Type B pancreatic cell (in vitro differentiated cells): ENCODE measurements around the gene SWAP70. TPM values are rescaled to one million over a fixed set of nuclear protein-coding genes. Genes with fewer than 3 reads are reported as not detected.

Experiments used
- DNase-seq: peaks from one replicate; pipeline ENCODE4 v3.0.0; 2021; ENCODE audit warnings: mixed read lengths; ENCODE audit not compliant: unreplicated experiment; ENCODE audit errors: extremely low spot score
- H3K27ac Mint-ChIP-seq: 2 replicates; pipeline ENCODE4 v1.8.0; 2021; ENCODE audit warnings: mild to moderate bottlenecking, mixed read lengths
- H3K27me3 Mint-ChIP-seq: 2 replicates; pipeline ENCODE4 v1.8.0; 2021; ENCODE audit warnings: mixed read lengths
- H3K36me3 Mint-ChIP-seq: 2 replicates; pipeline ENCODE4 v1.8.0; 2021; ENCODE audit warnings: mixed read lengths
- H3K4me1 Mint-ChIP-seq: one replicate; pipeline ENCODE4 v1.8.0; 2021; ENCODE audit warnings: mixed read lengths; ENCODE audit not compliant: unreplicated experiment
- H3K4me3 Mint-ChIP-seq: 2 replicates; pipeline ENCODE4 v1.8.0; 2021; ENCODE audit warnings: mild to moderate bottlenecking, mixed read lengths
- H3K9me3 Mint-ChIP-seq: 2 replicates; pipeline ENCODE4 v1.8.0; 2021; ENCODE audit warnings: mixed read lengths
- total RNA-seq: library from RNA; stranded (reverse); gene quantifications from 2 replicates; pipeline ENCODE4 v1.2.1, GENCODE V29; 2021; ENCODE audit warnings: low replicate concordance
- TF ChIP-seq, protein P1 (sequence below): fragments of 200-600 bp; sonication (generic); conservative IDR thresholded peaks from 2 replicates; pipeline ENCODE4 v1.5.0; 2021; ENCODE audit warnings: antibody characterized with exemption, mild to moderate bottlenecking

The SWAP70 gene
- total RNA-seq, 1 donor from 2014 or later, result 18.8 TPM

- Mint-ChIP-seq H3K36me3 (peaks cover 30% of the 10 kb centered on the region), H3K9me3 (peaks cover 8% of the 10 kb centered on the region), H3K27ac (no peak overlapping the region), H3K4me1 (peaks cover 3% of the 10 kb centered on the region), H3K27me3 (no peaks in the 10 kb centered on the region), H3K4me3 (no peak overlapping the region)
- no peak for DNase-seq
- TF ChIP-seq, protein P1, sequence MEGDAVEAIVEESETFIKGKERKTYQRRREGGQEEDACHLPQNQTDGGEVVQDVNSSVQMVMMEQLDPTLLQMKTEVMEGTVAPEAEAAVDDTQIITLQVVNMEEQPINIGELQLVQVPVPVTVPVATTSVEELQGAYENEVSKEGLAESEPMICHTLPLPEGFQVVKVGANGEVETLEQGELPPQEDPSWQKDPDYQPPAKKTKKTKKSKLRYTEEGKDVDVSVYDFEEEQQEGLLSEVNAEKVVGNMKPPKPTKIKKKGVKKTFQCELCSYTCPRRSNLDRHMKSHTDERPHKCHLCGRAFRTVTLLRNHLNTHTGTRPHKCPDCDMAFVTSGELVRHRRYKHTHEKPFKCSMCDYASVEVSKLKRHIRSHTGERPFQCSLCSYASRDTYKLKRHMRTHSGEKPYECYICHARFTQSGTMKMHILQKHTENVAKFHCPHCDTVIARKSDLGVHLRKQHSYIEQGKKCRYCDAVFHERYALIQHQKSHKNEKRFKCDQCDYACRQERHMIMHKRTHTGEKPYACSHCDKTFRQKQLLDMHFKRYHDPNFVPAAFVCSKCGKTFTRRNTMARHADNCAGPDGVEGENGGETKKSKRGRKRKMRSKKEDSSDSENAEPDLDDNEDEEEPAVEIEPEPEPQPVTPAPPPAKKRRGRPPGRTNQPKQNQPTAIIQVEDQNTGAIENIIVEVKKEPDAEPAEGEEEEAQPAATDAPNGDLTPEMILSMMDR, result no peak
These were observed 6.1 kb downstream of the SWAP70 start for GRCh38 chr11:9669954-9670353.

DNA sequence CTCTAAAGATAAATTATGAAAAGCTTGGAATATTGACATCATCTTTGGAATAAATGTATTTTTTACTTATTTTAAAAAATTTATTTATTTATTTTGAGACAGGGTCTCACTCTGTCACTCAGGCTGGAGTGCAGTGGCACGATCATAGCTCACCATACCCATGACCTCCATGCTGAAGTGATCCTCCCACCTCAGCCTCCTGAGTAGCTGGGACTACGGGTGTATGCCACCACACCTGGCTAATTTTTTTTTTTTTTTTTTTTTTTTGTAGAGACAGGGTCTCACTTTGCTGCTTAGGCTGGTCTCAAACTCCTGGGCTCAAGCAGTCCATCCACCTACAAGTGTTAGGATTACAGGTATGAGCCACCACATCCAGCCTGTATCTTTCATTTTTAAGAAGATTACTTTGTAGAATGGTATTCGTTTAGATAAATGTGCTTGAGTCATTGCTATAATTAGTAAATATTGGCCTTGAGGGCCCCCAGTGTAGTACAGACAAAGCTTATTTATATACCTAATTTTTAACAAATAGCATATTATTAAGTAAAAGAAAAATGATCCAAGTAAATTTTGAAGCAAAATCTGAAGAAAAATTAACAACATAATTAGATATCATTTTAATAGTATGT is 8.5 kb downstream of the SWAP70 start:
- Mint-ChIP-seq H3K9me3 (peaks cover 5% of the 10 kb centered on the region), H3K27ac (no peak overlapping the region), H3K4me3 (no peak overlapping the region), H3K27me3 (no peaks in the 10 kb centered on the region), H3K4me1 (peaks cover 8% of the 10 kb centered on the region), H3K36me3 (peaks cover 19% of the 10 kb centered on the region)
- no peak for DNase-seq
- TF ChIP-seq, protein P1, result no peak

GRCh38 chr11:9672918-9673317 is 9.0 kb downstream of the SWAP70 start:
- no peak for DNase-seq
- Mint-ChIP-seq H3K36me3 (peaks cover 18% of the 10 kb centered on the region), H3K9me3 (peaks cover 5% of the 10 kb centered on the region), H3K27me3 (no peaks in the 10 kb centered on the region), H3K27ac (no peak overlapping the region), H3K4me3 (no peak overlapping the region), H3K4me1 (peaks cover 8% of the 10 kb centered on the region)
- TF ChIP-seq, protein P1, result no peak

DNA sequence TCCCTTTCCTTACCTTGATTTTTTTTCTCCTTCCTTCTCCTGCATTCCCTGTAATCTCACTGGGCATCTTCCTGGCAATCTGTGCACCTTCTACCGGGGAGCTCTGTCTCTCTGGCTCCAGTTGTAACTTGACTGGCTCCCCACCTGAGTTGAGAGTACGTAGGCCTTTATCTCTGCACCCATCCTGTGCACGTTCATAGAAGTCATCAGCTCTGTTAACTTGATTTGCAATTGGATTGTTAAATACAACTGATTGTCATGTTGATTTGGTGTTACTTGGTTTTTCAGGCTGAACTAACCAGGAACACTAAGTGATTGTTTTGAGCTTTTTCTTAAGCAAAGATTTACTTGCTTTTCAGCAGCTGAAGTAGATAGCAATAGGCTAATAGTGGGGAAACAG is 11.8 kb downstream of the SWAP70 start:
- peaks cover 11% of the 10 kb centered on the region for H3K36me3 Mint-ChIP-seq
- no peaks in the 10 kb centered on the region for H3K27me3 Mint-ChIP-seq
- H3K27ac Mint-ChIP-seq, result no peak overlapping the region
- no peak overlapping the region for H3K4me3 Mint-ChIP-seq
- no peaks in the 10 kb centered on the region for H3K9me3 Mint-ChIP-seq
- peaks cover 8% of the 10 kb centered on the region for H3K4me1 Mint-ChIP-seq
- TF ChIP-seq, protein P1, result no peak
- no peak for DNase-seq

DNA sequence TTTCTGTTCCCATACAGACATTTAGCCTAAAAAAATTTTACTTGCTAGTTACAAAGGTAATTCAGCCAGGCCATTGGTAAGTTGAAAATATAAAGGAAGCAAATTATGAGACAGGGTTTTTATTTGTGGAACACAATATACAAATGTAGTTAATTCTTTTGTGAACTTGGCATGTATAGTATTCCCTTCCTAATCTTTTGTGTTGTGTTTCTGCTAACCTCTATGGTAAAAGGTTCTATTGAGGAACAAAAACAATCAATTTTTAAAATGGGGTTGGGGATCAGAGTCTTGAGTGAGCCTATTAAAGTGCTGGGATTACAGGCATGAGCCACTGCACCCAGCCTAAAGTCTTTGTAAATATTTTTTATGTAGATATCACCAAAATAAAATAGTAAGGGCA is 14.1 kb downstream of the SWAP70 start:
- no peak overlapping the region for H3K4me3 Mint-ChIP-seq
- H3K9me3 Mint-ChIP-seq, result no peaks in the 10 kb centered on the region
- H3K27me3 Mint-ChIP-seq, result no peaks in the 10 kb centered on the region
- TF ChIP-seq, protein P1, result no peak
- H3K4me1 Mint-ChIP-seq, result peaks cover 8% of the 10 kb centered on the region
- no peak for DNase-seq
- no peak overlapping the region for H3K27ac Mint-ChIP-seq
- H3K36me3 Mint-ChIP-seq, result peaks cover 11% of the 10 kb centered on the region
